Measurements from ENCODE around the gene TBC1D21.

TBC1D21 gene

GRCh38 chr15:73922186-73923151 lies 49.1 kb downstream of the TBC1D21 start:
- peaks cover 22% of the 10 kb centered on the region for H3K36me3 Mint-ChIP-seq (ENCODE audit: low read depth)
- peaks cover 2% of the 10 kb centered on the region for H3K27me3 Mint-ChIP-seq
- DNase-seq (no peak), ATAC-seq (no peak)
- H3K27ac Mint-ChIP-seq: no peak overlapping the region
- peaks cover 11% of the 10 kb centered on the region for H3K9me3 Mint-ChIP-seq
- H3K4me1 Mint-ChIP-seq: peaks cover 44% of the 10 kb centered on the region
- H3K4me3 Mint-ChIP-seq: no peak overlapping the region

- Mint-ChIP-seq H3K36me3 (ENCODE audit: low read depth) (peaks cover 16% of the 10 kb centered on the region), H3K27ac (no peak overlapping the region), H3K27me3 (peaks cover 2% of the 10 kb centered on the region), H3K4me1 (peaks cover 46% of the 10 kb centered on the region), H3K4me3 (no peak overlapping the region), H3K9me3 (peaks cover 7% of the 10 kb centered on the region)
- no peak for ATAC-seq
- no peak for DNase-seq
Measured at GRCh38 chr15:73923156-73923487, 49.8 kb downstream of the TBC1D21 start.

GRCh38 chr15:73923488-73924164 lies 50.3 kb downstream of the TBC1D21 start:
- Mint-ChIP-seq H3K27ac (peak overlapping the region; percentile 79), H3K27me3 (peaks cover 4% of the 10 kb centered on the region), H3K36me3 (ENCODE audit: low read depth) (peaks cover 14% of the 10 kb centered on the region), H3K4me3 (peak overlapping the region; percentile 12), H3K4me1 (peaks cover 49% of the 10 kb centered on the region), H3K9me3 (peaks cover 4% of the 10 kb centered on the region)
- no peak for ATAC-seq
- no peak for DNase-seq

- H3K4me3 Mint-ChIP-seq: peak overlapping the region; percentile 12
- peaks cover 4% of the 10 kb centered on the region for H3K27me3 Mint-ChIP-seq
- H3K27ac Mint-ChIP-seq: peak overlapping the region; percentile 79
- H3K4me1 Mint-ChIP-seq: peaks cover 56% of the 10 kb centered on the region
- peaks cover 8% of the 10 kb centered on the region for H3K36me3 Mint-ChIP-seq (ENCODE audit: low read depth)
- DNase-seq (peak; percentile 28), ATAC-seq (peak; percentile 64)
- no peaks in the 10 kb centered on the region for H3K9me3 Mint-ChIP-seq
Measured at GRCh38 chr15:73924171-73924921, 51.0 kb downstream of the TBC1D21 start.

GRCh38 chr15:73925848-73926218 lies 52.5 kb downstream of the TBC1D21 start:
- no peak overlapping the region for H3K27ac Mint-ChIP-seq

GRCh38 chr15:73926219-73927002 lies 53.0 kb downstream of the TBC1D21 start, which contains the start of gene LOXL1:
TSS of gene LOXL1 (plus strand) at chr15:73926462. CDS start at chr15:73926784, 322 bp downstream.
- Mint-ChIP-seq H3K4me1 (peaks cover 46% of the 10 kb centered on the region), H3K36me3 (ENCODE audit: low read depth) (no peaks in the 10 kb centered on the region), H3K4me3 (peak within 1 kb of the TSS; percentile 36), H3K27ac (no peak within 1 kb of the TSS), H3K27me3 (peaks cover 4% of the 10 kb centered on the region), H3K9me3 (no peaks in the 10 kb centered on the region)
- ATAC-seq: no peak
- no peak for DNase-seq

More at GRCh38 chr15:73925848-73926218, 52.5 kb downstream of the TBC1D21 start:
- no peak for DNase-seq
- Mint-ChIP-seq H3K4me3 (peak overlapping the region; percentile 36), H3K36me3 (ENCODE audit: low read depth) (no peaks in the 10 kb centered on the region), H3K4me1 (peaks cover 51% of the 10 kb centered on the region), H3K27me3 (peaks cover 4% of the 10 kb centered on the region), H3K9me3 (no peaks in the 10 kb centered on the region)
- ATAC-seq: no peak

- Mint-ChIP-seq H3K4me3 (peak overlapping the region; percentile 21), H3K4me1 (peaks cover 41% of the 10 kb centered on the region), H3K27ac (no peak overlapping the region), H3K9me3 (no peaks in the 10 kb centered on the region), H3K36me3 (ENCODE audit: low read depth) (no peaks in the 10 kb centered on the region), H3K27me3 (peaks cover 4% of the 10 kb centered on the region)
- DNase-seq (peak; percentile 33), ATAC-seq (peak; percentile 5)
Measured at GRCh38 chr15:73927003-73927475, 53.7 kb downstream of the TBC1D21 start.

- Mint-ChIP-seq H3K27ac (no peak overlapping the region), H3K36me3 (ENCODE audit: low read depth) (no peaks in the 10 kb centered on the region), H3K27me3 (peaks cover 4% of the 10 kb centered on the region), H3K9me3 (no peaks in the 10 kb centered on the region), H3K4me3 (peak overlapping the region; percentile 71), H3K4me1 (peaks cover 41% of the 10 kb centered on the region)
- peak; percentile 71 for ATAC-seq
- DNase-seq: peak; percentile 77
Measured at GRCh38 chr15:73927476-73928240, 54.3 kb downstream of the TBC1D21 start.

GRCh38 chr15:73928241-73928579 lies 54.8 kb downstream of the TBC1D21 start:
- ATAC-seq: no peak
- DNase-seq: no peak
- no peaks in the 10 kb centered on the region for H3K9me3 Mint-ChIP-seq
- H3K4me1 Mint-ChIP-seq: peaks cover 38% of the 10 kb centered on the region
- no peak overlapping the region for H3K27ac Mint-ChIP-seq
- H3K36me3 Mint-ChIP-seq (ENCODE audit: low read depth): no peaks in the 10 kb centered on the region
- H3K27me3 Mint-ChIP-seq: peaks cover 4% of the 10 kb centered on the region
- peak overlapping the region; percentile 71 for H3K4me3 Mint-ChIP-seq

- DNase-seq (no peak), ATAC-seq (no peak)
- no peaks in the 10 kb centered on the region for H3K36me3 Mint-ChIP-seq (ENCODE audit: low read depth)
- H3K4me1 Mint-ChIP-seq: peaks cover 29% of the 10 kb centered on the region
- H3K27me3 Mint-ChIP-seq: peaks cover 4% of the 10 kb centered on the region
- no peak overlapping the region for H3K27ac Mint-ChIP-seq
- H3K4me3 Mint-ChIP-seq: peak overlapping the region; percentile 24
- H3K9me3 Mint-ChIP-seq: no peaks in the 10 kb centered on the region
Measured at GRCh38 chr15:73928971-73929627, 55.7 kb downstream of the TBC1D21 start.

- Mint-ChIP-seq H3K27ac (no peak overlapping the region), H3K27me3 (peaks cover 4% of the 10 kb centered on the region), H3K4me3 (no peak overlapping the region), H3K36me3 (ENCODE audit: low read depth) (no peaks in the 10 kb centered on the region), H3K9me3 (no peaks in the 10 kb centered on the region), H3K4me1 (peaks cover 19% of the 10 kb centered on the region)
- ATAC-seq (no peak), DNase-seq (no peak)
Measured at GRCh38 chr15:73930371-73930770, 57.0 kb downstream of the TBC1D21 start.

GRCh38 chr15:73930790-73931281 lies 57.5 kb downstream of the TBC1D21 start:
- DNase-seq (no peak), ATAC-seq (no peak)
- H3K27me3 Mint-ChIP-seq: peaks cover 3% of the 10 kb centered on the region
- H3K4me3 Mint-ChIP-seq: no peak overlapping the region
- no peaks in the 10 kb centered on the region for H3K36me3 Mint-ChIP-seq (ENCODE audit: low read depth)
- peaks cover 14% of the 10 kb centered on the region for H3K4me1 Mint-ChIP-seq
- no peak overlapping the region for H3K27ac Mint-ChIP-seq
- H3K9me3 Mint-ChIP-seq: no peaks in the 10 kb centered on the region

GRCh38 chr15:73931441-73931840 lies 58.1 kb downstream of the TBC1D21 start:
- Mint-ChIP-seq H3K9me3 (no peaks in the 10 kb centered on the region), H3K4me3 (no peak overlapping the region), H3K4me1 (peaks cover 13% of the 10 kb centered on the region), H3K27me3 (peaks cover 3% of the 10 kb centered on the region), H3K36me3 (ENCODE audit: low read depth) (no peaks in the 10 kb centered on the region), H3K27ac (no peak overlapping the region)
- DNase-seq (no peak), ATAC-seq (no peak)
